ENCODE results near the gene ANKMY1.
"Not testable (repeated sequence)": the region's sequence is repeated elsewhere in the genome, so short reads cannot be mapped to it uniquely, and the experiment has no call there.

GRCh38 chr2:240494942-240495341 lies 62.8 kb downstream of the ANKMY1 start:
- not testable (repeated sequence) for TF ChIP-seq POLR2A (IDR thresholded peaks at IDR 0.05)
- TF ChIP-seq, protein P1, sequence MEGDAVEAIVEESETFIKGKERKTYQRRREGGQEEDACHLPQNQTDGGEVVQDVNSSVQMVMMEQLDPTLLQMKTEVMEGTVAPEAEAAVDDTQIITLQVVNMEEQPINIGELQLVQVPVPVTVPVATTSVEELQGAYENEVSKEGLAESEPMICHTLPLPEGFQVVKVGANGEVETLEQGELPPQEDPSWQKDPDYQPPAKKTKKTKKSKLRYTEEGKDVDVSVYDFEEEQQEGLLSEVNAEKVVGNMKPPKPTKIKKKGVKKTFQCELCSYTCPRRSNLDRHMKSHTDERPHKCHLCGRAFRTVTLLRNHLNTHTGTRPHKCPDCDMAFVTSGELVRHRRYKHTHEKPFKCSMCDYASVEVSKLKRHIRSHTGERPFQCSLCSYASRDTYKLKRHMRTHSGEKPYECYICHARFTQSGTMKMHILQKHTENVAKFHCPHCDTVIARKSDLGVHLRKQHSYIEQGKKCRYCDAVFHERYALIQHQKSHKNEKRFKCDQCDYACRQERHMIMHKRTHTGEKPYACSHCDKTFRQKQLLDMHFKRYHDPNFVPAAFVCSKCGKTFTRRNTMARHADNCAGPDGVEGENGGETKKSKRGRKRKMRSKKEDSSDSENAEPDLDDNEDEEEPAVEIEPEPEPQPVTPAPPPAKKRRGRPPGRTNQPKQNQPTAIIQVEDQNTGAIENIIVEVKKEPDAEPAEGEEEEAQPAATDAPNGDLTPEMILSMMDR (IDR thresholded peaks at IDR 0.05) = not testable (repeated sequence)

All from lower leg skin (tissue), 3 donors.